Kidney (tissue), 14 donors: Measurements from ENCODE around the gene ARID5B. TPM values are rescaled to one million over a fixed set of nuclear protein-coding genes. Genes with fewer than 3 reads are reported as not detected.

Experiments
- DNase-seq, 5 donors: peaks; one replicate each; pipeline ENCODE4 v3.0.0-alpha.2; 2013 to 2020
- FAIRE-seq: peaks from 2 replicates; lab custom pipeline; 2012; peaks lifted over from hg19 to GRCh38; lab: Jason Lieb, UNC
- H3K27ac ChIP-seq, 2 donors: one replicate each; pipeline ENCODE4 v1.7.0; 2013; ENCODE audit warnings: low read depth in 2 of 2, low read length in 2 of 2, inconsistent platforms in 1 of 2
- H3K27me3 ChIP-seq: one replicate; pipeline ENCODE4 v1.7.1; 2013; ENCODE audit warnings: low read length, inconsistent platforms; ENCODE audit not compliant: control insufficient read depth, insufficient read depth
- H3K36me3 ChIP-seq, 3 donors: one replicate each; pipeline versions ENCODE4 v1.7.0 to v1.7.1; 2013; ENCODE audit warnings: low read length in 3 of 3, control low read depth in 1 of 3, inconsistent platforms in 1 of 3; ENCODE audit not compliant: insufficient read depth in 3 of 3, control insufficient read depth in 2 of 3
- H3K4me1 ChIP-seq, 3 donors: one replicate each; pipeline versions ENCODE4 v1.7.0 to v1.7.1; 2013; ENCODE audit warnings: low read length in 3 of 3, inconsistent platforms in 1 of 3, low read depth in 1 of 3; ENCODE audit not compliant: control insufficient read depth in 2 of 3, insufficient read depth in 2 of 3
- H3K4me3 ChIP-seq, 3 donors: one replicate each; pipeline versions ENCODE4 v1.7.0 to v1.8.1; 2013; ENCODE audit warnings: low read length in 3 of 3, control low read depth in 1 of 3, inconsistent platforms in 1 of 3
- H3K9ac ChIP-seq, 3 donors: one replicate each; pipeline versions ENCODE4 v1.7.0 to v1.7.1; 2013; ENCODE audit warnings: low read length in 3 of 3, control low read depth in 1 of 3, inconsistent platforms in 1 of 3
- H3K9me3 ChIP-seq, 3 donors: one replicate each; pipeline versions ENCODE4 v1.7.0 to v1.7.1; 2013; ENCODE audit warnings: low read length in 3 of 3, control low read depth in 1 of 3, inconsistent platforms in 1 of 3; ENCODE audit not compliant: control insufficient read depth in 2 of 3, insufficient read depth in 1 of 3
- CTCF ChIP-seq: IDR thresholded peaks from 3 replicates; pipeline ENCODE4 v1.5.1; 2012; ENCODE audit warnings: mild to moderate bottlenecking, moderate library complexity, borderline replicate concordance; ENCODE audit not compliant: insufficient read depth; ENCODE audit errors: extremely low read depth
- intact Hi-C: fragments of 100-400 bp; cut with DNase I; formaldehyde crosslinking; loops from one replicate; pipeline ENCODE4 v1.11.1; 2022
- polyA plus RNA-seq: library from polyadenylated mRNA; stranded (reverse); fragments of 350-450 nt; fragmentation: Illumina TruSeq; extraction: RNeasy Lipid Tissue Mini Kit (QIAGEN cat#74804); gene quantifications from one replicate; pipeline ENCODE4 v1.2.3, GENCODE V29; 2014; ENCODE audit warnings: low read depth, low replicate concordance; ENCODE audit not compliant: insufficient read depth
- total RNA-seq: library from RNA; stranded (reverse); fragmentation: NEBNext Ultra II Directional; extraction: Animal tissue kit (Norgen Biotek cat#: 25700); gene quantifications from one replicate; pipeline ENCODE4 v1.2.1, GENCODE V29; 2021
- donor health status: control.
- donor health status: control.
- donor health status: control.
- donor health status: control.
- donor health status: control.
- donor health status: DM: yes; HTN: yes; CAD: no.
- donor health status: Normal renal cell carcinoma (clear cell type).

ARID5B gene
- total and polyA plus RNA-seq, 2 donors from 2014 or later, result 8.6 to 77.9 TPM

GRCh38 chr10:62024026-62024701, 122.7 kb downstream of the ARID5B start:
- Histone ChIP-seq H3K9me3 (peaks cover 0 to 3% (median 0%) of the 10 kb centered on the region in 3 donors), H3K36me3 (no peaks in the 10 kb centered on the region)

GRCh38 chr10:62025134-62025794, 123.8 kb downstream of the ARID5B start:
- H3K27ac ChIP-seq, result no peak overlapping the region
- no peaks in the 10 kb centered on the region for H3K36me3 ChIP-seq
- peaks cover 0 to 3% (median 0%) of the 10 kb centered on the region in 3 donors for H3K9me3 ChIP-seq
- H3K4me3 ChIP-seq, result no peak overlapping the region
- H3K4me1 ChIP-seq, result peaks cover 0 to 9% (median 0%) of the 10 kb centered on the region in 3 donors
- H3K9ac ChIP-seq, result no peak overlapping the region
- TF ChIP-seq CTCF, result no peak
- intact Hi-C loops, result no loop called here
- DNase-seq, result no peak
- FAIRE-seq, result no peak
- no peaks in the 10 kb centered on the region for H3K27me3 ChIP-seq

More at GRCh38 chr10:62024026-62024701, 122.7 kb downstream of the ARID5B start:
- H3K4me3 ChIP-seq, result no peak overlapping the region
- no peak overlapping the region for H3K27ac ChIP-seq
- TF ChIP-seq CTCF, result no peak
- no peak overlapping the region for H3K9ac ChIP-seq
- FAIRE-seq, result no peak
- H3K4me1 ChIP-seq, result peaks cover 0 to 9% (median 5%) of the 10 kb centered on the region in 3 donors
- DNase-seq, result no peak
- no peaks in the 10 kb centered on the region for H3K27me3 ChIP-seq
- intact Hi-C loops, result no loop called here

GRCh38 chr10:62025901-62026879, 124.7 kb downstream of the ARID5B start:
- no peak for FAIRE-seq
- DNase-seq, result no peak
- H3K4me1 ChIP-seq, result peaks cover 0 to 6% (median 0%) of the 10 kb centered on the region in 3 donors
- TF ChIP-seq CTCF, result no peak
- H3K36me3 ChIP-seq, result no peaks in the 10 kb centered on the region
- H3K27ac ChIP-seq, result no peak overlapping the region
- H3K9ac ChIP-seq, result no peak overlapping the region
- intact Hi-C loops, result no loop called here
- H3K27me3 ChIP-seq, result no peaks in the 10 kb centered on the region
- H3K9me3 ChIP-seq, result peaks cover 0 to 3% (median 0%) of the 10 kb centered on the region in 3 donors
- H3K4me3 ChIP-seq, result no peak overlapping the region
